CD8-positive, alpha-beta memory T cell (primary cell): ENCODE data around the gene CYB5RL. TPM values are rescaled to one million over a fixed set of nuclear protein-coding genes. Genes with fewer than 3 reads are reported as not detected.

Experiments
- CTCF ChIA-PET: fragments of 350-600 bp; sonication (Branson Sonifier 250); formaldehyde crosslinking; loops from one replicate; lab custom pipeline; 2021; ENCODE audit warnings: antibody characterized with exemption; lab: Charles Lee
- POLR2A ChIA-PET: fragments of 350-600 bp; sonication (Branson Sonifier 250); formaldehyde crosslinking; loops from one replicate; lab custom pipeline; 2021; ENCODE audit warnings: antibody characterized with exemption; lab: Charles Lee
- DNase-seq, 5 donors: peaks; one replicate each; pipeline versions ENCODE4 v3.0.0 to v3.0.0-alpha.2; 2020 to 2022; ENCODE audit warnings: mixed read lengths in 1 of 5
- H3K27ac ChIP-seq: one replicate; pipeline ENCODE4 v1.7.0; 2013; ENCODE audit warnings: low read depth, mild to moderate bottlenecking, low read length, moderate library complexity
- H3K27me3 ChIP-seq: 2 replicates; pipeline ENCODE4 v1.7.0; 2013; ENCODE audit warnings: low read length, mild to moderate bottlenecking; ENCODE audit not compliant: insufficient read depth, poor library complexity, severe bottlenecking
- H3K36me3 ChIP-seq: 2 replicates; pipeline ENCODE4 v1.7.0; 2013; ENCODE audit warnings: mild to moderate bottlenecking, low read length, moderate library complexity; ENCODE audit not compliant: insufficient read depth
- H3K4me1 ChIP-seq: 2 replicates; pipeline ENCODE4 v1.7.0; 2013; ENCODE audit warnings: mild to moderate bottlenecking, low read length, moderate library complexity; ENCODE audit not compliant: insufficient read depth
- H3K4me3 ChIP-seq: 2 replicates; pipeline ENCODE4 v1.7.0; 2013; ENCODE audit warnings: mild to moderate bottlenecking, low read length
- H3K9me3 ChIP-seq: 2 replicates; pipeline ENCODE4 v1.7.0; 2013; ENCODE audit warnings: mild to moderate bottlenecking, low read length
- H3K27ac Mint-ChIP-seq, 8 donors: one replicate each; pipeline ENCODE4 v1.8.0; 2020 to 2021; ENCODE audit warnings: mixed read lengths in 8 of 8, mild to moderate bottlenecking in 6 of 8, inconsistent platforms in 3 of 8, moderate library complexity in 3 of 8
- H3K27me3 Mint-ChIP-seq, 2 donors: one replicate each; pipeline ENCODE4 v1.8.0; 2020 to 2021; ENCODE audit warnings: mixed read lengths in 2 of 2, mild to moderate bottlenecking in 1 of 2, moderate library complexity in 1 of 2
- H3K36me3 Mint-ChIP-seq, 3 donors: one replicate each; pipeline ENCODE4 v1.8.0; 2020 to 2021; ENCODE audit warnings: mixed read lengths in 3 of 3, inconsistent platforms in 1 of 3, mild to moderate bottlenecking in 1 of 3
- H3K4me1 Mint-ChIP-seq, 3 donors: one replicate each; pipeline ENCODE4 v1.8.0; 2020 to 2021; ENCODE audit warnings: mixed read lengths in 3 of 3, inconsistent platforms in 1 of 3, mild to moderate bottlenecking in 1 of 3
- H3K4me3 Mint-ChIP-seq, 7 donors: one replicate each; pipeline ENCODE4 v1.8.0; 2020 to 2021; ENCODE audit warnings: mixed read lengths in 7 of 7, mild to moderate bottlenecking in 6 of 7, moderate library complexity in 4 of 7, inconsistent platforms in 2 of 7
- H3K9me3 Mint-ChIP-seq, 5 donors: one replicate each; pipeline ENCODE4 v1.8.0; 2020 to 2022; ENCODE audit warnings: mixed read lengths in 5 of 5, mild to moderate bottlenecking in 3 of 5, moderate library complexity in 2 of 5, inconsistent platforms in 1 of 5
- polyA plus RNA-seq: library from polyadenylated mRNA; unstranded; fragments of 300-500 nt; fragmentation: Illumina TruSeq; gene quantifications from one replicate; pipeline ENCODE4 v1.2.3, GENCODE V29; 2021
- total RNA-seq, 2 experiments: library from RNA; stranded (reverse); gene quantifications; one replicate each; pipeline ENCODE4 v1.2.3, GENCODE V29; 2021

CYB5RL gene
- total and polyA plus RNA-seq, 3 experiments from 2014 or later, result 3.7 to 13.9 (median 11.8) TPM

GRCh38 chr1:54230507-54231339, 30.9 kb upstream of the CYB5RL start:
- no peaks in the 10 kb centered on the region for H3K36me3 ChIP-seq
- POLR2A ChIA-PET, result no interaction called here
- H3K27me3 Mint-ChIP-seq, result no peaks in the 10 kb centered on the region
- no peaks in the 10 kb centered on the region for H3K27me3 ChIP-seq
- CTCF ChIA-PET, result interaction anchor here (0.8 kb wide), 1 partner anchor 259 kb away, joined by 3 read pairs; no protein-coding TSS in a partner anchor
- H3K27ac Mint-ChIP-seq, result peak overlapping the region; percentile 0 to 98 (median 52)
- H3K9me3 ChIP-seq, result no peaks in the 10 kb centered on the region
- no peak overlapping the region for H3K27ac ChIP-seq
- peaks cover 9% of the 10 kb centered on the region for H3K4me1 ChIP-seq
- DNase-seq, result peak in 1 of 5 donors; percentile 4
- H3K4me3 Mint-ChIP-seq, result no peak overlapping the region
- H3K4me3 ChIP-seq, result no peak overlapping the region
- H3K36me3 Mint-ChIP-seq, result peaks cover 3 to 27% (median 4%) of the 10 kb centered on the region in 3 donors
- H3K4me1 Mint-ChIP-seq, result peaks cover 10 to 24% (median 17%) of the 10 kb centered on the region in 3 donors
- no peaks in the 10 kb centered on the region for H3K9me3 Mint-ChIP-seq

DNA sequence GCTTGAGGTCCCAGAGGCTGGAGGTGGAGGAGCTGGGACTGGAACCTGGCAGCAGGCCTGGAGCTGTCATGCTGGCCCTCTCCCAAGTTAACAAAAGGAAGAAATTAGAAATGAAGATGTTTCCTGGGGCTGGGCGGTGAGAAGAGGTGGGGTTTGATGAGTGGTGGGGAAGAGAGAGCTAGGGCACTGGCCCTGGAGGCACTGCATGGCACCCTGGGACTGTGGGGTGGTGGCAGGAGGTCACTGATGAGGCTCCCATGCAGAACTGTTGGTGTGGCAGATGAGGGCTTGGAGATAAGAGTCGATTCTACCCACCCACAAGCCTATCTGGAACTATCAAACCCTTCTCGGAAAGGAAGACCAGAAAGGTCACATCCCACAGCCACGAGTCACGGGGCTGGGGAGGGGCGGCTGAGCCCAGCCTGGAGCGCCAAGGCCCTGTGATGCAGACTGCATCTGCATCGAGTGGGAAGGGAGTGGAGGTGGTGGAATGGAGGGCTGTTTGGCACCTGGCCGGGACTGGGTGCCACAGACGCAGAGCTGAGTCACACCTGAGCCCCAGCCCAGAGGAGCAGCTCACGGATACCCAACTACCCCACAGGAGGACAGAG, 29.6 kb upstream of the CYB5RL start:
- Mint-ChIP-seq H3K9me3 (no peaks in the 10 kb centered on the region), H3K4me3 (no peak overlapping the region), H3K36me3 (peaks cover 0 to 35% (median 0%) of the 10 kb centered on the region in 3 donors), H3K4me1 (peaks cover 10 to 21% (median 17%) of the 10 kb centered on the region in 3 donors), H3K27me3 (no peaks in the 10 kb centered on the region), H3K27ac (peak overlapping the region in 3 of 8 donors; percentile 19 to 93 (median 23))
- Histone ChIP-seq H3K36me3 (no peaks in the 10 kb centered on the region), H3K4me3 (no peak overlapping the region), H3K27me3 (no peaks in the 10 kb centered on the region), H3K27ac (no peak overlapping the region), H3K9me3 (no peaks in the 10 kb centered on the region), H3K4me1 (peaks cover 9% of the 10 kb centered on the region)
- ChIA-PET CTCF (interaction anchor here (2.3 kb wide), 1 partner anchor 260 kb away, joined by 8 read pairs; no protein-coding TSS in a partner anchor), POLR2A (no interaction called here)
- no peak for DNase-seq

DNA sequence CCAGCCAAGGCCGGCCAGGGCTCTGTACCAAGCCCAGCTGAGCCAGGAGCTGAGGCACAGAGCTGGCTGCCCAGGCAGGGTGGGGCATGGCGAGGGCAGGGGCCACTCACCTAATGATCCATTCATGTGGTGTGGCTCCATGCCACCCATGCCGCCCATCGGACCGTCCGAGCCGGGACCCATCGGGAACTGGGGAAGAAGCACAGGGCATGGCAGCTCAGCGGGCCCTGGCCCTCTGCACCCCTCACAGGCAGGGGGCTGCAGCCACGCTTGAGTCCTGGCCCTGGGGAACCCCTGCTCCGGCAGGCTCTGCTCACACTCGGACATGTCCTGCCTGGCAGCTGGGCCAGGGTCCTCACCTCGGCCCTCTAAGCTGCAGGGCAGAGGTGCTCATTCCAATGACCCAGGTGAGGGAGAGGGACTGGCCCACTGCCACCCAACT, 28.8 kb upstream of the CYB5RL start:
- no peak overlapping the region for H3K4me3 Mint-ChIP-seq
- no peak overlapping the region for H3K4me3 ChIP-seq
- H3K27ac Mint-ChIP-seq, result peak overlapping the region in 1 of 8 donors; percentile 93
- no peaks in the 10 kb centered on the region for H3K27me3 Mint-ChIP-seq
- ChIA-PET CTCF (interaction anchor here (2.3 kb wide), 1 partner anchor 261 kb away, joined by 8 read pairs; no protein-coding TSS in a partner anchor), POLR2A (no interaction called here)
- H3K27me3 ChIP-seq, result no peaks in the 10 kb centered on the region
- peaks cover 9% of the 10 kb centered on the region for H3K4me1 ChIP-seq
- H3K36me3 ChIP-seq, result no peaks in the 10 kb centered on the region
- peaks cover 0 to 37% (median 0%) of the 10 kb centered on the region in 3 donors for H3K36me3 Mint-ChIP-seq
- no peak overlapping the region for H3K27ac ChIP-seq
- H3K9me3 ChIP-seq, result no peaks in the 10 kb centered on the region
- DNase-seq, result no peak
- H3K4me1 Mint-ChIP-seq, result peaks cover 14 to 21% (median 17%) of the 10 kb centered on the region in 3 donors
- H3K9me3 Mint-ChIP-seq, result no peaks in the 10 kb centered on the region

GRCh38 chr1:54227891-54228310, 28.1 kb upstream of the CYB5RL start:
- CTCF ChIA-PET, result interaction anchor here (2.3 kb wide), 1 partner anchor 261 kb away, joined by 8 read pairs; no protein-coding TSS in a partner anchor

GRCh38 chr1:54227091-54227602, 27.3 kb upstream of the CYB5RL start:
- peak overlapping the region in 3 of 8 donors; percentile 24 to 82 (median 47) for H3K27ac Mint-ChIP-seq
- Histone ChIP-seq H3K27me3 (no peaks in the 10 kb centered on the region), H3K4me3 (no peak overlapping the region), H3K9me3 (no peaks in the 10 kb centered on the region), H3K36me3 (no peaks in the 10 kb centered on the region), H3K27ac (no peak overlapping the region), H3K4me1 (peaks cover 9% of the 10 kb centered on the region)
- H3K9me3 Mint-ChIP-seq, result no peaks in the 10 kb centered on the region
- peaks cover 0 to 39% (median 0%) of the 10 kb centered on the region in 3 donors for H3K36me3 Mint-ChIP-seq
- H3K4me1 Mint-ChIP-seq, result peaks cover 17 to 21% (median 17%) of the 10 kb centered on the region in 3 donors
- CTCF ChIA-PET, result interaction anchor here (1.0 to 2.3 kb wide), 2 partner anchors 262 kb away, joined by 5 to 8 read pairs; no protein-coding TSS in a partner anchor
- H3K27me3 Mint-ChIP-seq, result no peaks in the 10 kb centered on the region
- DNase-seq, result no peak
- POLR2A ChIA-PET, result no interaction called here
- no peak overlapping the region for H3K4me3 Mint-ChIP-seq

More at GRCh38 chr1:54227891-54228310, 28.1 kb upstream of the CYB5RL start:
- no peaks in the 10 kb centered on the region for H3K9me3 ChIP-seq
- no peak overlapping the region for H3K27ac ChIP-seq
- H3K4me3 Mint-ChIP-seq, result no peak overlapping the region
- H3K4me3 ChIP-seq, result no peak overlapping the region
- no peak for DNase-seq
- POLR2A ChIA-PET, result no interaction called here
- H3K36me3 Mint-ChIP-seq, result peaks cover 0 to 37% (median 0%) of the 10 kb centered on the region in 3 donors
- peaks cover 14 to 21% (median 17%) of the 10 kb centered on the region in 3 donors for H3K4me1 Mint-ChIP-seq
- H3K27me3 ChIP-seq, result no peaks in the 10 kb centered on the region
- H3K27ac Mint-ChIP-seq, result peak overlapping the region in 2 of 8 donors; percentile 79 to 82
- peaks cover 9% of the 10 kb centered on the region for H3K4me1 ChIP-seq
- no peaks in the 10 kb centered on the region for H3K27me3 Mint-ChIP-seq
- H3K9me3 Mint-ChIP-seq, result no peaks in the 10 kb centered on the region
- no peaks in the 10 kb centered on the region for H3K36me3 ChIP-seq

DNA sequence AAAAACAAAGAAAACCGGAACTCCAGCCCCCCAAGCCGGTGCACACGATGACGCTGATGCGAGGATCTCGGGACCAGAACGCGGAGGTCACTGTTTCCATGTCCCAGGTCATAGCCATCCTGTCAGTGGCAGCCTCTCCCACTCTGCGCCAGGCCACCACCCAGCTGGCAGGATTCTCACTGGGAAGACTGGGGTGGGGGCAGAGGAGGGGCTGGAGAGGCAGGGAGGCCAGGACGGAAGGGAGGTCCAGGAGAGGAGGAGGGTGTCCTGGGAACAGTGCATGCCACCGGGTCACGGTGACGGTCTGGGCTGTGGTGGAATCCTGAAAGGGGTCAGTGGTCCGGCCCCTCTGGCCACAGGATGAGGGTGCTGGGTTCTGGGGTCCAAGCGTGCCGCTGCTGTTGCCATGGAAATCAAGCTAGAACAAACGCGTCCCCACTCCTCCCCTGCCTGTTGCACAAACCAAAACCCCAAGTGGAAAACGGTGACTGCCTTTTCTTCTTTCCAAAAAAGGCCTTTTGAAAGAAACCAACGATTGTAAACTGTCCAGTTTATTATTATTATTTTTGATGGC, 26.2 kb upstream of the CYB5RL start:
- Mint-ChIP-seq H3K4me3 (no peak overlapping the region), H3K27ac (peak overlapping the region in 1 of 8 donors; percentile 58), H3K9me3 (no peaks in the 10 kb centered on the region), H3K27me3 (no peaks in the 10 kb centered on the region), H3K36me3 (peaks cover 0 to 45% (median 0%) of the 10 kb centered on the region in 3 donors), H3K4me1 (peaks cover 8 to 13% (median 11%) of the 10 kb centered on the region in 3 donors)
- ChIA-PET CTCF (interaction anchor here (1.0 kb wide), 1 partner anchor 263 kb away, joined by 5 read pairs; no protein-coding TSS in a partner anchor), POLR2A (interaction anchor here (0.6 kb wide), 1 partner anchor 50 kb away, joined by 3 read pairs; no protein-coding TSS in a partner anchor)
- DNase-seq, result no peak
- Histone ChIP-seq H3K27me3 (no peaks in the 10 kb centered on the region), H3K4me1 (peaks cover 6% of the 10 kb centered on the region), H3K36me3 (no peaks in the 10 kb centered on the region), H3K4me3 (no peak overlapping the region), H3K9me3 (no peaks in the 10 kb centered on the region), H3K27ac (no peak overlapping the region)

- Mint-ChIP-seq H3K4me3 (no peak overlapping the region), H3K9me3 (no peaks in the 10 kb centered on the region), H3K27me3 (no peaks in the 10 kb centered on the region), H3K27ac (peak overlapping the region in 3 of 8 donors; percentile 0 to 73 (median 9)), H3K36me3 (peaks cover 0 to 50% (median 0%) of the 10 kb centered on the region in 3 donors), H3K4me1 (peaks cover under 1 to 7% (median 6%) of the 10 kb centered on the region in 3 donors)
- H3K9me3 ChIP-seq, result no peaks in the 10 kb centered on the region
- no peak overlapping the region for H3K27ac ChIP-seq
- H3K4me3 ChIP-seq, result no peak overlapping the region
- H3K4me1 ChIP-seq, result no peaks in the 10 kb centered on the region
- no peaks in the 10 kb centered on the region for H3K36me3 ChIP-seq
- DNase-seq, result no peak
- H3K27me3 ChIP-seq, result no peaks in the 10 kb centered on the region
- ChIA-PET POLR2A (no interaction called here), CTCF (no interaction called here)
Observed at GRCh38 chr1:54225378-54225777, 25.5 kb upstream of the CYB5RL start.
